HUDEP-2 (cell line): ENCODE measurements around the gene SPTBN1.

ENCODE experiments used
- DNase-seq, 76 experiments: peaks; one replicate each; lab custom pipeline; 2025; ENCODE audit not compliant: unreplicated experiment in 76 of 76; lab: John Stamatoyannopoulos, UW

SPTBN1 gene

DNA sequence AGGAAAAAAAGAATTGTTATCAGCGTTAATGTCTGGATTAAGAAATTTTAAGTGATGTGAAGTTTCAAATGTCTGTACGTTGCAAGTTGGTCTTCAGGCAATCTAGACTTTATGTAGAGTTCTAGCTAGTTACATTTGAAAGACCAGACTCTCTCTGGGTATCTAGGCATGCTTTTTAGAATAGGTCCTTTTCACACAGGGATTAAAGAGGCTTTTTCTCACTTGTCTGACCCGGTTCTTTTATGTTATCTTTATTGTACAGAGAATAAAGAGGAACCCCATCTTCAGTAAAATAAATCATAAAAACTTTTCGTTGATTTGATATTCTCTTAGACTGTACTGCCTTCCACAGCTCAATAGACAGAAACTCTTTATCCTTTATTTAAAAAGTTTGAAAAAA lies 258.9 kb downstream of the SPTBN1 start:
- no peak for DNase-seq

DNA sequence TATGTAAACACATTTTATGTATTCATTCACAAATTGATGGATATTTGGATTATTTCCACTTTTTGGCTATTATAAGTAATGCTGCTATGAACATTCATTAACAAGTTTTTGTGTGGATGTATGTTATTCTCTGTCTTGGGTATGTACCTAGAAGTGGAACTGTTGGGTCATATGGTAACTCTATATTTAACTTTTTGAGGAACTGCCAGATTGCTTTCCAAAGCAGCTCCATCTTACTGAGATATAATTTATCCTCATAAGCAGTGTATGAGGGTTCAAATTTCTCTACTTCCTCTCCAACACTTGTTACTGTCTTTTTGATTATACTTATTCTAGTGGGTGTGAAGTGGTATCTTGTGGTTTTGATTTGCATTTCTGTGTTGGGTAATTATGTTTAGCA lies 260.2 kb downstream of the SPTBN1 start:
- DNase-seq: no peak

DNA sequence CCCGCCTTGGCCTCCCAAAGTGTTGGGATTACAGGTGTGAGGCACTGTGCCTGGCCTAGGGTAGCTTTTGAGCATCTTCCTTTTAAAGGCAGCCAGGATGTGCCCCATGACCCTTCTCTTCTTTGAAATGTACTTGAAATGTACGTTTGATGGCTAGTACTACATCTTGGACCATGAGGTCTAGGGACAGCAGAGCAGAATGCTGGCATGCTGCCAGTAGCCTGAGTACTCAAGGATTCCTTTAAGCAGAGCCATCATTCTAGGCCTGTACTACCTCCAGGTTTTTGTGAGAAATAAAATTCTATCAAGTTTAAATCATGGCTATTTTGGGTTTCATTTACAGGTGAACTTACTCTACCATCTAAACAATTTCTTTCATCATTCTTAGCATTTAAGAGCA lies 264.4 kb downstream of the SPTBN1 start:
- no peak for DNase-seq
